K562 (cell line): ENCODE results near the gene PRUNE1. TPM values are rescaled to one million over a fixed set of nuclear protein-coding genes. Genes with fewer than 3 reads are reported as not detected.

ENCODE experiments used
- ATAC-seq: fragments of 200-7000 bp; cut with Tn5 transposase; 3 replicates; pipeline ENCODE4 v1.9.1; 2020; ENCODE audit warnings: moderate library complexity
- BruUV-seq: library from RNA; stranded (reverse); fragments of 400-500 nt; replicated peaks from 2 replicates; lab custom pipeline; 2021; lab: Mats Ljungman, UMichigan
- CTCF ChIA-PET: fragments of 300-600 bp; formaldehyde crosslinking; extraction: SDS; loops from one replicate; lab custom pipeline; 2021; ENCODE audit warnings: low intra/inter-chr PET ratio; lab: Yijun Ruan, JAX
- POLR2A ChIA-PET: fragments of 300-600, 350-650 bp; sonication (Branson Sonifier 250); formaldehyde crosslinking; extraction: SDS; loops from one replicate; lab custom pipeline; 2021; ENCODE audit warnings: antibody characterized with exemption, inconsistent platforms; lab: Yijun Ruan, JAX
- DNase-seq, 4 experiments: peaks; one replicate each; pipeline versions ENCODE4 v3.0.0 to v3.0.0-alpha.2; 2011 to 2018; ENCODE audit warnings: low spot score in 3 of 4, mixed read lengths in 3 of 4; ENCODE audit errors: extremely low read depth in 1 of 4
- FAIRE-seq: peaks from 2 replicates; lab custom pipeline; 2011; peaks lifted over from hg19 to GRCh38; lab: Jason Lieb, UNC
- H2AFZ ChIP-seq: 2 replicates; pipeline ENCODE4 v1.6.0; 2011; ENCODE audit warnings: low read depth, low read length, control low read depth, inconsistent platforms
- H3K27ac ChIP-seq: fragments of 200-600 bp; 3 replicates; pipeline ENCODE4 v1.8.0; 2011; ENCODE audit warnings: low read depth, mild to moderate bottlenecking, control low read depth, inconsistent platforms, low read length, moderate library complexity, mixed read lengths; ENCODE audit errors: extremely low read depth
- H3K27me3 ChIP-seq, 2 experiments: fragments of 300-600 bp in 1 of 2; 2 replicates in 1 of 2; 3 replicates in 1 of 2; pipeline versions ENCODE4 v1.6.0 to v1.8.0; 2011; ENCODE audit warnings: inconsistent platforms in 2 of 2, low read length in 2 of 2, mild to moderate bottlenecking in 1 of 2, mixed read lengths in 1 of 2, moderate library complexity in 1 of 2; ENCODE audit not compliant: control insufficient read depth in 2 of 2, insufficient read depth in 2 of 2
- H3K36me3 ChIP-seq: fragments of 300-600 bp; 3 replicates; pipeline ENCODE4 v1.8.0; 2011; ENCODE audit warnings: mild to moderate bottlenecking, low read length, inconsistent platforms; ENCODE audit not compliant: control insufficient read depth, insufficient read depth
- H3K4me1 ChIP-seq, 2 experiments: fragments of 200-600 bp in 1 of 2; replicated peaks in 1 of 2; 2 replicates in 1 of 2; 3 replicates in 1 of 2; pipeline versions ENCODE4 v1.5.1 to v1.8.0; 2011; ENCODE audit warnings: inconsistent platforms in 2 of 2, low read length in 2 of 2, mild to moderate bottlenecking in 1 of 2, mixed read lengths in 1 of 2, moderate library complexity in 1 of 2; ENCODE audit not compliant: control insufficient read depth in 2 of 2, insufficient read depth in 2 of 2
- H3K4me2 ChIP-seq: 2 replicates; pipeline ENCODE4 v1.6.1; 2011; ENCODE audit warnings: low read length, control low read depth, inconsistent platforms, mixed read lengths; ENCODE audit not compliant: insufficient read depth
- H3K4me3 ChIP-seq: fragments of 200-600 bp; sonication (generic), shearing (Covaris generic); 2 replicates; pipeline ENCODE4 v1.5.1; 2016; ENCODE audit warnings: control low read depth, inconsistent platforms
- H3K79me2 ChIP-seq: fragments of 200-600 bp; 3 replicates; pipeline ENCODE4 v1.8.0; 2011; ENCODE audit warnings: low read length, inconsistent platforms; ENCODE audit not compliant: control insufficient read depth, insufficient read depth
- H3K9ac ChIP-seq, 2 experiments: 2 replicates each; pipeline versions ENCODE4 v1.6.0 to v1.6.1; 2011; ENCODE audit warnings: low read depth in 2 of 2, low read length in 2 of 2, control low read depth in 1 of 2, inconsistent platforms in 1 of 2, mild to moderate bottlenecking in 1 of 2, mixed read lengths in 1 of 2; ENCODE audit not compliant: insufficient read depth in 1 of 2
- H3K9me1 ChIP-seq: one replicate; pipeline ENCODE4 v1.6.0; 2011; ENCODE audit warnings: inconsistent platforms, mild to moderate bottlenecking, low read length, moderate library complexity; ENCODE audit not compliant: control insufficient read depth, insufficient read depth
- H3K9me3 ChIP-seq: replicated peaks from 2 replicates; pipeline ENCODE4 v1.5.1; 2011; ENCODE audit warnings: low read depth, low read length, inconsistent platforms; ENCODE audit not compliant: control insufficient read depth, insufficient read depth
- H4K20me1 ChIP-seq: replicated peaks from 2 replicates; pipeline ENCODE4 v1.6.1; 2011; ENCODE audit warnings: low read length, inconsistent platforms, mixed read lengths; ENCODE audit not compliant: control insufficient read depth, insufficient read depth
- CBFA2T3 ChIP-seq: fragments of 450-650 bp; IDR thresholded peaks from 2 replicates; pipeline ENCODE4 v1.6.1; 2017
- KDM2B ChIP-seq: fragments of 250-450 bp; sonication (Bioruptor Pico); IDR thresholded peaks from 2 replicates; pipeline ENCODE4 v1.8.0; 2021; ENCODE audit warnings: mild to moderate bottlenecking, moderate library complexity
- MAFK ChIP-seq: IDR thresholded peaks from 2 replicates; pipeline ENCODE4 v1.6.1; 2011; ENCODE audit warnings: low read length, improper control_type of control experiment
- SIN3A ChIP-seq, 2 experiments: fragments of 150-350 bp in 1 of 2; IDR thresholded peaks; 2 replicates each; pipeline ENCODE4 v1.6.1; 2011 to 2016; ENCODE audit warnings: borderline replicate concordance in 2 of 2, low read depth in 2 of 2, low read length in 2 of 2, mild to moderate bottlenecking in 2 of 2, moderate library complexity in 2 of 2; ENCODE audit not compliant: control insufficient read depth in 1 of 2
- TCF3 ChIP-seq: sonication (generic); formaldehyde crosslinking; IDR thresholded peaks from 2 replicates; pipeline ENCODE4 v1.4.0; 2020; ENCODE audit warnings: mild to moderate bottlenecking, missing genetic modification reagents
- TCF7 ChIP-seq: sonication (generic); IDR thresholded peaks from 2 replicates; pipeline ENCODE4 v1.6.1; 2016; ENCODE audit warnings: antibody characterized with exemption, borderline replicate concordance
- THRB ChIP-seq: fragments of 450-650 bp; formaldehyde crosslinking; conservative IDR thresholded peaks from 2 replicates; pipeline ENCODE4 v1.4.0; 2022; ENCODE audit warnings: mild to moderate bottlenecking, missing genetic modification characterization
- ZBTB40 ChIP-seq, 2 experiments: fragments of 450-650 bp in 1 of 2; sonication (generic) in 1 of 2; formaldehyde crosslinking in 1 of 2; IDR thresholded peaks; 2 replicates each; pipeline versions ENCODE4 v1.7.1 to v1.9.0; 2016 to 2022; ENCODE audit warnings: inconsistent platforms in 1 of 2, mild to moderate bottlenecking in 1 of 2, missing genetic modification reagents in 1 of 2
- ZNF695 ChIP-seq: fragments of 450-650 bp; formaldehyde crosslinking; IDR thresholded peaks from 2 replicates; pipeline ENCODE4 v1.4.0; 2020; ENCODE audit warnings: mild to moderate bottlenecking, moderate library complexity
- WGBS: fragments of 100-300 bp; shearing (Covaris generic); methylation state at CpG from one replicate; pipeline ENCODE4 v1.1.6; 2016; ENCODE audit warnings: low coverage, mixed read lengths; ENCODE audit not compliant: insufficient coverage; ENCODE audit errors: missing lambda C conversion rate; 5-methylcytosine and 5-hydroxymethylcytosine counted together
- in situ Hi-C: fragments of 300-500 bp; cut with MboI; formaldehyde crosslinking; loops from 4 replicates; pipeline ENCODE4 v1.15.0; 2018; ENCODE audit warnings: inconsistent platforms, mixed read lengths
- intact Hi-C: fragments of 100-400 bp; cut with micrococcal nuclease; formaldehyde crosslinking; loops from 2 replicates; pipeline ENCODE4 v1.14.2; 2022
- polyA plus RNA-seq, 8 experiments: library from polyadenylated mRNA; depleted of rRNA in 4 of 8; stranded (reverse) in 5 of 8; unstranded in 3 of 8; fragments of >200 nt; fragmentation: Nextera tagmentation in 2 of 8; fragmentation: Illumina TruSeq in 1 of 8; extraction: Ambion mirVana in 2 of 8; extraction: Trizol in 1 of 8; gene quantifications; 2 replicates each; pipeline versions ENCODE4 v1.2.1 to v1.2.3, GENCODE V29; 2011 to 2014; ENCODE audit warnings: inconsistent platforms in 1 of 8, missing spikeins in 1 of 8
- total RNA-seq, 7 experiments: library from RNA; depleted of rRNA in 6 of 7; stranded (reverse); fragments of >200 nt in 6 of 7; fragmentation: Illumina TruSeq in 2 of 7; extraction: Trizol in 2 of 7; gene quantifications; 2 replicates each; pipeline versions ENCODE4 v1.2.1 to v1.2.3, GENCODE V29; 2011 to 2021; ENCODE audit warnings: low replicate concordance in 1 of 7

The PRUNE1 gene
- total and polyA plus RNA-seq, 9 of the 15 experiments (the other 6 are each of a cell fraction or from before 2014, with no cell fraction given) = 16.7 to 48.3 (median 26.2) TPM

GRCh38 chr1:150992626-150993025, 15.6 kb upstream of the PRUNE1 start (continued):
- TF ChIP-seq KDM2B (CRISPR knock-in tag) (no peak), SIN3A (IDR thresholded peaks at IDR 0.05; ENCODE audit: borderline replicate concordance in 2 of 2, control insufficient read depth in 1 of 2, low read depth in 2 of 2, low read length in 2 of 2) (no peak), TCF7 (no peak)

- peak overlapping the region in 1 of 2 experiments; percentile 67; a peak in 1 of 4 replicates for H3K9ac ChIP-seq
- H3K27me3 ChIP-seq = no peaks in the 10 kb centered on the region
- peaks cover 11% of the 10 kb centered on the region; the same call in 2 of the 3 replicates for H3K36me3 ChIP-seq
- peaks cover 16 to 17% of the 10 kb centered on the region in 2 experiments; a peak in 4 of 5 replicates for H3K4me1 ChIP-seq
- H3K9me3 ChIP-seq = no peaks in the 10 kb centered on the region
- in situ Hi-C loops = loop anchor here (10.0 kb wide), 1 partner anchor 429 kb away; no protein-coding TSS in a partner anchor
- H3K9me1 ChIP-seq = no peaks in the 10 kb centered on the region
- 13% methylated on average over 3 of the region's 3 CpGs for WGBS
- DNase-seq (no peak), ATAC-seq (peak; percentile 20; the same call in 2 of the 3 replicates), FAIRE-seq (peak; percentile 15)
- BruUV-seq = no TSS peak
- ChIA-PET POLR2A (interaction anchor here (0.6 to 3.6 kb wide), 7 partner anchors 8 to 431 kb away, joined by 3 to 22 read pairs (median 3); partner anchors contain the start of genes ANXA9 and MINDY1), CTCF (interaction anchor here (1.2 kb wide), 1 partner anchor 14 kb away, joined by 3 read pairs; no protein-coding TSS in a partner anchor)
- H3K4me2 ChIP-seq = no peak overlapping the region
- no peaks in the 10 kb centered on the region for H3K79me2 ChIP-seq
- intact Hi-C loops = loop anchor here (10.0 kb wide), 1 partner anchor 159 kb away; no protein-coding TSS in a partner anchor
- no peak overlapping the region for H3K27ac ChIP-seq
- no peaks in the 10 kb centered on the region for H4K20me1 ChIP-seq
- H3K4me3 ChIP-seq = no peak overlapping the region
- H2AFZ ChIP-seq = peak overlapping the region; percentile 14; the same call in 1 of the 2 replicates
- no peak for TF ChIP-seq ZNF695
- peak; percentile 34; the same call in 1 of the 2 replicates for TF ChIP-seq CBFA2T3
- no peak for TF ChIP-seq TCF3 (CRISPR knock-in tag)
- no peak for TF ChIP-seq ZBTB40 (IDR thresholded peaks at IDR 0.05)
- TF ChIP-seq ZBTB40 (CRISPR knock-in tag; IDR thresholded peaks at IDR 0.05) = no peak
- TF ChIP-seq MAFK = peak; percentile 30; the same call in 1 of the 2 replicates
- TF ChIP-seq THRB (CRISPR knock-in tag) = peak; percentile 86; the same call in 1 of the 2 replicates
Measured at GRCh38 chr1:150994248-150994647, 14.0 kb upstream of the PRUNE1 start.
